ENCODE measurements around the gene OR51B6. TPM values are rescaled to one million over a fixed set of nuclear protein-coding genes. Genes with fewer than 3 reads are reported as not detected.
A peak's percentile ranks its signal among the peaks of the same experiment; 100 is the strongest.

OR51B6 gene
- total RNA-seq, 1 experiment from 2014 or later: not detected

GRCh38 chr11:5368502-5369043 lies 17.3 kb downstream of the OR51B6 start:
- H3K79me2 ChIP-seq (ENCODE audit: low read depth): no peaks in the 10 kb centered on the region
- no peaks in the 10 kb centered on the region for H4K20me1 ChIP-seq (ENCODE audit: insufficient read depth)
- CTCF ChIA-PET: no interaction called here
- H3K36me3 ChIP-seq (ENCODE audit: low read depth): no peaks in the 10 kb centered on the region
- no peak for DNase-seq
- intact Hi-C loops (cut with micrococcal nuclease; ENCODE audit: unreplicated experiment): loop anchor here (5.0 kb wide), 1 partner anchor 741 kb away; no protein-coding TSS in a partner anchor
- POLR2A ChIA-PET (ENCODE audit: unreplicated experiment): no interaction called here
- no peak overlapping the region for H3K27ac ChIP-seq
- H2AFZ ChIP-seq: no peak overlapping the region
- BruUV-seq (replicated peaks): no TSS peak
- no peaks in the 10 kb centered on the region for H3K27me3 ChIP-seq (ENCODE audit: insufficient read depth, low read depth)
- no peaks in the 10 kb centered on the region for H3F3A ChIP-seq (ENCODE audit: insufficient read depth, low read depth)
- TF ChIP-seq EZH2 (IDR thresholded peaks at IDR 0.05; ENCODE audit: low read depth): no peak
- no peaks in the 10 kb centered on the region for H3K4me1 ChIP-seq (replicated peaks; ENCODE audit: insufficient read depth)
- no peaks in the 10 kb centered on the region for H3K9me2 ChIP-seq (ENCODE audit: insufficient read depth)
- H3K4me3 ChIP-seq: no peak overlapping the region
- H3K9me3 ChIP-seq (ENCODE audit: insufficient read depth, low read depth): no peaks in the 10 kb centered on the region
- no peak overlapping the region for H3K4me2 ChIP-seq

DNA sequence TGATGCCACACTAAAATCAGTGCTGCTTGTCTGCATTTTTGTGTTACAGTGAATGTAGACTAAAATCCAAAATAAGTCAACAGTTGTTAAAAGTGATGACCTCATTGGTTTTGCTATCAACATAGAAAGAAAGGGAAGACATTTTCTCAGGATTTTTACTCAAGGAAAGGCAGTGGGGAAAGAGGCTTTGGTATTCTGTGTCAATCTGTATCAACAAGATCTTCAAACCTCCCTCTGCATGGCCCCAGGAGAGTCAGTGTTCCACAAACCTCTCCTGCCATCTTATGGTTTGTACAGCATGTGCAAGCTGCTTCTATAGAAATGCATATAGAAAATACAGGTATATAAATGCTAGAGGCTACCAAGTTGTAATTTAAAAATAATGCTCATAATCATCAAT lies 18.5 kb downstream of the OR51B6 start:
- intact Hi-C loops (cut with micrococcal nuclease; ENCODE audit: unreplicated experiment): loop anchor here (5.0 kb wide), 1 partner anchor 742 kb away; no protein-coding TSS in a partner anchor
- Histone ChIP-seq H3K4me3 (no peak overlapping the region), H3K4me2 (no peak overlapping the region), H3F3A (ENCODE audit: insufficient read depth, low read depth) (no peaks in the 10 kb centered on the region), H4K20me1 (ENCODE audit: insufficient read depth) (no peaks in the 10 kb centered on the region), H2AFZ (no peak overlapping the region), H3K9me3 (ENCODE audit: insufficient read depth, low read depth) (no peaks in the 10 kb centered on the region), H3K4me1 (replicated peaks; ENCODE audit: insufficient read depth) (no peaks in the 10 kb centered on the region), H3K27me3 (ENCODE audit: insufficient read depth, low read depth) (no peaks in the 10 kb centered on the region), H3K27ac (no peak overlapping the region), H3K9me2 (ENCODE audit: insufficient read depth) (no peaks in the 10 kb centered on the region), H3K79me2 (ENCODE audit: low read depth) (no peaks in the 10 kb centered on the region), H3K36me3 (ENCODE audit: low read depth) (no peaks in the 10 kb centered on the region)
- BruUV-seq (replicated peaks): no TSS peak
- TF ChIP-seq EZH2 (IDR thresholded peaks at IDR 0.05; ENCODE audit: low read depth): no peak
- TF ChIP-seq, protein P1, sequence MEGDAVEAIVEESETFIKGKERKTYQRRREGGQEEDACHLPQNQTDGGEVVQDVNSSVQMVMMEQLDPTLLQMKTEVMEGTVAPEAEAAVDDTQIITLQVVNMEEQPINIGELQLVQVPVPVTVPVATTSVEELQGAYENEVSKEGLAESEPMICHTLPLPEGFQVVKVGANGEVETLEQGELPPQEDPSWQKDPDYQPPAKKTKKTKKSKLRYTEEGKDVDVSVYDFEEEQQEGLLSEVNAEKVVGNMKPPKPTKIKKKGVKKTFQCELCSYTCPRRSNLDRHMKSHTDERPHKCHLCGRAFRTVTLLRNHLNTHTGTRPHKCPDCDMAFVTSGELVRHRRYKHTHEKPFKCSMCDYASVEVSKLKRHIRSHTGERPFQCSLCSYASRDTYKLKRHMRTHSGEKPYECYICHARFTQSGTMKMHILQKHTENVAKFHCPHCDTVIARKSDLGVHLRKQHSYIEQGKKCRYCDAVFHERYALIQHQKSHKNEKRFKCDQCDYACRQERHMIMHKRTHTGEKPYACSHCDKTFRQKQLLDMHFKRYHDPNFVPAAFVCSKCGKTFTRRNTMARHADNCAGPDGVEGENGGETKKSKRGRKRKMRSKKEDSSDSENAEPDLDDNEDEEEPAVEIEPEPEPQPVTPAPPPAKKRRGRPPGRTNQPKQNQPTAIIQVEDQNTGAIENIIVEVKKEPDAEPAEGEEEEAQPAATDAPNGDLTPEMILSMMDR (conservative IDR thresholded peaks at IDR 0.05): no peak
- POLR2A ChIA-PET (ENCODE audit: unreplicated experiment): no interaction called here
- CTCF ChIA-PET: no interaction called here
- DNase-seq: no peak

GRCh38 chr11:5380740-5381342 lies 29.5 kb downstream of the OR51B6 start:
- Histone ChIP-seq H3K79me2 (ENCODE audit: low read depth) (no peaks in the 10 kb centered on the region), H3K4me1 (replicated peaks; ENCODE audit: insufficient read depth) (no peaks in the 10 kb centered on the region), H3F3A (ENCODE audit: insufficient read depth, low read depth) (no peaks in the 10 kb centered on the region), H3K27me3 (ENCODE audit: insufficient read depth, low read depth) (no peaks in the 10 kb centered on the region), H3K27ac (no peak overlapping the region), H3K36me3 (ENCODE audit: low read depth) (no peaks in the 10 kb centered on the region), H3K4me3 (no peak overlapping the region), H4K20me1 (ENCODE audit: insufficient read depth) (no peaks in the 10 kb centered on the region), H3K9me3 (ENCODE audit: insufficient read depth, low read depth) (no peaks in the 10 kb centered on the region), H3K9me2 (ENCODE audit: insufficient read depth) (no peaks in the 10 kb centered on the region), H3K4me2 (no peak overlapping the region), H2AFZ (no peak overlapping the region)
- ChIA-PET CTCF (no interaction called here), POLR2A (ENCODE audit: unreplicated experiment) (no interaction called here)
- intact Hi-C loops (cut with micrococcal nuclease; ENCODE audit: unreplicated experiment): loop anchor here (1.0 to 5.0 kb wide), 3 partner anchors 177 to 754 kb away; no protein-coding TSS in a partner anchor
- no peak for TF ChIP-seq EZH2 (IDR thresholded peaks at IDR 0.05; ENCODE audit: low read depth)
- TF ChIP-seq, protein P1 (conservative IDR thresholded peaks at IDR 0.05): peak; percentile 75
- peak in 1 of 2 experiments; percentile 23 for DNase-seq
- no TSS peak for BruUV-seq (replicated peaks)

All from PC-9 (cell line).